NOMO-1 (cell line): ENCODE data around the gene KRABD2.
"Not testable (repeated sequence)": the region's sequence is repeated elsewhere in the genome, so short reads cannot be mapped to it uniquely, and the experiment has no call there.

ENCODE experiments used
- DNase-seq, 2 experiments: peaks; one replicate each; lab custom pipeline; 2025; ENCODE audit not compliant: unreplicated experiment in 2 of 2; lab: John Stamatoyannopoulos, UW

The KRABD2 gene

DNA sequence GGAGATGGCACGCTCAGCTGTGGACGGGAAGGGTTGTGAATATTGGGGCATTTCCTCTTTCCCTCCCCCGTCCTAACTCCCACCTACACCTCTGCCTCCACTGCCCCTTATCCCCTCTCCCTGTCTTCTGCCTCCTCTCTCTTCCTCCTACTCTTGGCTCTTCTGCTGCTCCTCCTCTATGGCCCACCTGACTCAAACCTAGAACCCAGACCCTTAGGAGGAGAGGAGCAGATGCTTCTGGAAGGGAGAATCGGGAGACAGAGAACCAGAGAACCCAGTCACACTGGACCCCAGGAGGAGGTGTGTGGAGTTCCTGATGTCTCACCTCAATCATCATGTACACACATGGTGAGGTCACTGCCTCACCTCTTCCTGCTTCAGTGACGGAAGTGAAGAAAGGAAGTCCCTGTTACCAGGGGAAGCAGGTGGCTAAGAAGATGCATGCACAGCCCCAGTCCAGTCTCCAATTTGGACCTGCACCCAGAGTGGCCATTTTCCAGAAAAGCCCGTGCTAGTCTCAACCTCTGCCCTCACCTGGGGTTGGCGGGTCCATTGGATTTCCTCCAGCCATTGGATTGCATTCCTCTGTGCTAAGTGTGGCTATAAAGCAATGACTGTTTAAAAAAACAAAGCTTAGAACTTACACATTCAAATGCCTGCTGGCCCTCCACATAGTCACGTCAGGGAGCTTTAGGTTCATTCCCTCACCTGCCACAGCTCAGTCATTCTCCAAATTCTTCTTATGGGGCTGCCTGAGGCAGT lies 17.1 kb upstream of the KRABD2 start:
- no peak for DNase-seq

DNA sequence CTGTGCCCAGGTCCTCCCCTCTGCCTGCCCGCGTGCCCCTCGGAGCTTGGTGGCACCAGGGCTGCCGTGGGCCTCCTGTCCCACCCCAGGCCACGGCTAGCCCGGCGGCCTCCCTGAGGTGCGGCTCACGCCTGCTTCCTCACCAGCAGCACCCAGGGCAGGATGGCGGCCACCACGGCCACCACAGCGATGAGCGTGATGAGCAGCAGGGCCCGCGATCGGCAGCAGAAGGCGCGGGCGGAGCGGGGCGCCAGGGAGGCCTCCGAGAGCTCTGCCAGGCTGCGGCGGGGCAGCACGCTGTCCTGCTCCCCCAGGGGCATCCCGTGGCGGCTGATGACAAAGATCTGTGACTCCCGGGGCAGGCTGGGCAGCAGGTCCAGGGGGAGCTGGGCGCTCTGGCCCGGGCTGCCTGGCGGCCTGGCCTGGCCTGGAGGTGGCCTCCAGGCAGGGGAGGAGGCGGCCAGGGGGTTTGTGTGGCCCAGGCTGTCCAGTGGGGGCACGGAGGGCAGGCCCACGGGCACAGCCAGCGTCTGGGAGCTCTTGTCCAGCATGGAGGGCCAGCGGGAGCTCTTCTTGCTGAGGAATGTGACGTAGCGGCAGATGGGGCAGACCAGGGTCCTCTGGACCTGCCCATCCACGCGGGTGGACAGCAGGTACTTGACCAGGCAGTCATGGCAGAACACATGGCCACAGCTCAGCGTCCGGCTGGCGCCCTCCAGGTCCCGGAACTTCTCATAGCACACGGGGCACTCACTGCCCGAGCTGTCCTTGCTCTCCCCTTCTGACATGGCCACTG lies 16.4 kb upstream of the KRABD2 start:
- DNase-seq: no peak

DNA sequence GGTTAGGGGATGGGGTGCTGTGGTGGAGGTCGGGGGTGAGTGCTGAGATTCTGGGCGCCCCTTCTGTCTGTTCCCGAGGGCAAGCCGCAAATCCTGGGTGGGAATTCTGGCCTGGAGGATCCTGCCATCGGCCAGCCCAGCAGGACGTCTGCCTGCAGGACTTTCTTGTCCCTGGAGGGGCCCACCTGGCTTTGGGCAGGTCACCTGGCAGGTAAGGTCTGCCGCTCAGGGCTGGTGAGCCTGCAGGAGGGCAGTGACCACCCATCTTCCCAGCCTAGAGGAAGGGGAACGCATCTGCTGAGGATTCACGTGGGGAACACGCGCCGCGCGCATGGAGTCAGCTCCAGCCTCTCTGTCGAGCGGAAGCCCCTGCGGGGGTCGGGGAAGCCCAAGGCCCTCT lies 15.8 kb upstream of the KRABD2 start:
- DNase-seq: no peak

DNA sequence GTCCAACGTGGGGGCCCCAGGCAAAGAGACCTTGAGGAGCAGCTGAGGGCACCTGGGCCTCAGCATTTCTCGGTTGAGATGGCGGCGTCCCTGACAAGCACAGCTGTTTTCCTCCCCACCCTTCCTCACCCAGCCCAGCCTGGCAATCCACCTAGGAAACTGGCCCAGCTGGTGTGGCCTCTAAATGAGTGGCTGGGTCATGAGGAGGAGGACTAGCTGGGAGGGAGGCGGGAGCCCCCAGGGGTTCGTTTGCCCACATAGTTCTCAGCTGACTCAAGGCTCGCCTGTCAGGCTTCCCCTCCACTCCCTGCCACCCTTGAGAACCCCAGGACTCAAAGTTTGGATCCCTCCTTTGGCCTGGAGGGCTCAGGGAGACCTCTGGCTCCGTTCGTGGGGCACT lies 15.2 kb upstream of the KRABD2 start:
- no peak for DNase-seq

DNA sequence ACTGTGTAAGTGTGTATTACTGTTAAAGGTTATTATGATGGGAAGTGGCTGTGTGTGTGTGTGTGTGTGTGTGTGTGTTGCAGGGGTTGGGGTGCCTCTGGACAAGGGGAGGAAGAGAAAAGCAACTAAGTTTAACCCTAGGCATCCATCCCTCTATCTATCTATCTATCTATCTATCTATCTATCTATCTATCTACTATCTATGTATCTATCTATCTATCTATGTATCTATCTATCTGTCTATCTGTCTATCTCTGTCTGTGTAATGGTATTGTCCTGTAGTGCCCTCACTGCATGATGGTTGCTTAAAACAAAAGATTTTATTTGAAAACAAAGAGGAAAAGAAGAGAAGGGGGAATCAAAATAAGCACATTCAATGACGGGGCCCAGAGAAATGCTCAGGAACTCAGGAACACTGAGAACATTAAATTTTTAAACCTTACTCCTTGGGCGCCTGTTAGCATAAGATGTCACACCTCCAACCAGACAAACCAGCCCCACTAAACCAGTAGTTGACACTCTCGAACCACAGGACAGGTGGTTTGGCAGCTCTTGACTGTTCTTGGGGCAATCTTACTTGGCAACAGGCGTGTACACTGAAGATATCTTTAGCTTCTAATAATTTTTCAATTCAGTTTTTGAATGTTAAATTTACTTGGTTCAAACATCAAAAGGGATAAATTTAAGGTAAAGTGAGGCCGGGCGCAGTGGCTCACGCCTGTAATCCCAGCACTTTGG lies 11.6 kb upstream of the KRABD2 start:
- DNase-seq: no peak

DNA sequence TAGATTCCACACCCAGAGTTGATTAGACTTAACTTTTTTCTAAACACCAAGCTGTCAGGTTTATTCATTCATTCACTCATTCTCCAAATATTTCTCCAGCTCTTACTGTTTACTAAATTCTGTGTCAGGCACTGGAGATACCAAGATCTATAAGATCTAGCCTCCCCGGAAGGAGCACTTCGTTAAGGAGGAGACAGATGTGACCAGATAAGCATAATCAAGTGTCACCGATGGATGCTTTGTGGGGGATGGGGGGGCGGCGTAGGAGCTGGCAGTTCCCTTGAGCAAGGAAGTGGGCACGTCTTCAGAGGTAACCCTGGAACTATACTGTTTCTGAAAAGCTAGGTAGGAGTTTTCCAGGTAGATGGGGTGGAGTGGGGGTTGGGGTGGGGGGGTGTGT lies 10.3 kb upstream of the KRABD2 start:
- DNase-seq: no peak

DNA sequence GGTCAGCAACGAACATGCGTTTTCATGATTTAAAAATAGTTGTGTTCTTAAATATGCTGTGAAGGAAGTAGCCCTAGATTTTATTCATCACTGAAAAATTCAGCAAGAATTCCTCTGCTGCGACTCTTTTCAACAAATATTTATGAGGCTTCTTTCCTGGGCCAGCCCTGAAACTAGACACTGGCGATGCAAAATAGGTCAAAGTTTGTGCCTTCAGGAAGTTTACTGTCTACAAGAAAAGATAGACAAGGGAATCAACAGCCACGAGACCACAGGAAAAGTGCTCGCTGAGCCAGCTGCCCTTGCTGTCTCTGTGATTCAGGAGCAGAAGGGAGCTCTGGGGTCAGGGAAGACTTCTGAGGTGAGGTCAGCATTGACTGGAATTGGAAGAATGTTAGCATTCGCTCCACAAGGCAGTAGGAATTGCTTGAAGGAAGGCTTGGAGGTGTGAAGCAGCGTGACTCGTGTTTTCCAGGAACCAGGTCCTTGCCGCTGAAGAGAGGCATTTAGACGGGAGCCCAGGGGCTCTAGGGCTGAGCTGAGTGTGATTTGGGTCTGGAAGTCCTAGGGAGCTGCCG lies 8.4 kb upstream of the KRABD2 start:
- DNase-seq: no peak

DNA sequence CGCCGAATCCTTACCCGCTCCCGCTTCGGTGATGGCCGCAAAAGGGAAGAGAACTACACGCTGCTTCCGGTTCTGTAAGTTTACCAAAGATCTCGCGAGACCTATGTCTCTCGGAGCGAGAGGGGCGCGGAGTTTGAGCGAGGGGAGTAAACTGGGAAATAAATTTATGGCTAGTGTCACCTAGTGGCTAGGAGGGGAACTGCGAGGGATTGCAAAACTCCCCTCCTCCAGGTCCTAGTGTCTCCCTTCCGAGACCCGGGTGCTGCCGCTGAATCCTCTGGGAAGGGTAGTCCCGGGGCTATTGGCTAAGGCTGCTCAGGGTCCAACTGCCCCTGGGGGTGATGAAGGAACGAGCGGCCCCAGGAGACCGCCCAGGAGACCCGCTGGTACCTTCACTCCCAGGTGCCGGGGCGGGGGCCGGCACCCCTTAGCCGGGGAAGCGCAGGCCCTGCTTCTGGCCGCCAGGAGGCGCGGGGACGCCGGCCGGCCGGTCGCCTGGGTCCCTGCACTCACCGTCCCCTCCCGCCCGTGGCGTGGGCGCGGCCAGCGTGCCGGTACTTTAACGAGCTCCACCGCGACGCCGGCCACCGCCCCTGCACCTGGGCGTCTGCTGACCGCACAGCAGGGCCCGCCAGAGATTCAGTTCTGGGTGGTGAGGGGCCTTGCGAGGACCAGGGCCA lies 6.8 kb upstream of the KRABD2 start, which contains the start of gene RPL26:
Gene RPL26 (minus strand): TSS at position 51 of the 680 bp plus-strand sequence. CDS start 883 bp downstream, outside the sequence.
- DNase-seq: peak; percentile 93 to 98

DNA sequence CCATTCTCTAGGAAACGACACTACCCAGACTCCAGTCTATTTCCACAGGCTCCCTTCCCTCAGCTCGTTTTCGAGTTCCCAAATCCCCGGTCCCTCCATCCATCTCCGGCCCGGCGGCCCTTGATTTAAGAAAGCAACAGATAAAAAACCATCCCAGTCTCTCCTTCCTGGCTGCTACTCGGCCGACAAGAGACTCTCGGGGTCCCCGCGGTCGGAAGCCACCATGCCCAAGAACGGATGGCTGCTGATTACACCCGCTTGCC lies 6.3 kb upstream of the KRABD2 start:
- DNase-seq: no peak

DNA sequence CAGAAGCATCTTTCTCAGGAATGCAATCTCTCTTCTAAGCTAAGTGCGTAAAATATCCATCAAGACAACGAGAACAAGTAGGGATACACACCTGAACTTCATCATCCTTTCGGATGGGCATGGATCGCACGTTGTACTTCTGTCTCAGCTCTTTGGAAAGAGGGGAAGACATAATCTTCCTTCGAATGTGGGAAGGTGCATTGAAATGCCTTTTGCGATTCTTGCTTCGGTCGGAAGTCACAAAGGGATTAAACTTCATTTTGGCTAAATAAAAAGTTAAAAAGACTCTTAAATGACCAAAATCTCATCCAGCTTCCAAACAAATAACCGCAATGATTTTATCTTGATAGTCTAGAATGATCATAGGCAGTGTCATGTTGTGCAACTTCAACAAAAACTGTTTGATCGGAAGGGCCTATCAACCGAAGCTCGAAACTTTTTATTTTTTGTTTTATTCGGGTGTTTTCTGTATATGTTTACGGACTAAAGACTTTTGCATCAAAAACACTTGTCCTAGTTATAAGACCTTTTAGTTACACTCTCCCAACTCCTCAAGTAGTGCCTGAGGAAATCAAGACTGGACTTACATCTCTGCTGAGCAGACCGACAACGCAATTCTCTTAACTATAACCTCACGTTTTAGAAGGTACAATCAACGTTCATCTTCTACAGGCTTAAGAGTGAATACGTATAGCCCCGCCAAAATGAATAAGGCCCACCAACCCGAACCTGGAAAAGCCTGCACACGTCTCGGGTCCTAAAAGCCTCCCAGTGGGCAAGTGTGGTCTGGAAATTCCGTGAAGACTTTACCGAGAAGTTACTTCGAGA lies 5.8 kb upstream of the KRABD2 start:
- no peak for DNase-seq

DNA sequence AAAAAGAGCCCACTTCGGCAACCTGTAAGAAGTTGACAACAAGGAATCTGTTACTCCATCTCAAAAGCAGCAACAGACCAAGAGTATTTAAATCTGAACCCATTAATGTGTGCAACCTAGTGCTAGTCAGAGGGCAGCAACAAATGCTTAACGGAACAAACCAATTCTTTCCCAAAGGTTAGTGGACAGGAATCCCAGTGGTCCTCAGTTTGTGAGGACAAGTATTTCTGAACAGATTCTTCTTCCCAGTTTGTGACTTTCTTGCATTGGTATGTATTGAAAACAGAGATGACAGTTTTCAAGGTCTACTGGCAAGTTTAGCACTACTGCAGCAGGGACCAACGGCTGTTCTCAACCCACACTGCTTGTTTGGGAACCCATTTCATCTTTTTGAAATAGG lies 3.5 kb upstream of the KRABD2 start:
- DNase-seq: no peak

DNA sequence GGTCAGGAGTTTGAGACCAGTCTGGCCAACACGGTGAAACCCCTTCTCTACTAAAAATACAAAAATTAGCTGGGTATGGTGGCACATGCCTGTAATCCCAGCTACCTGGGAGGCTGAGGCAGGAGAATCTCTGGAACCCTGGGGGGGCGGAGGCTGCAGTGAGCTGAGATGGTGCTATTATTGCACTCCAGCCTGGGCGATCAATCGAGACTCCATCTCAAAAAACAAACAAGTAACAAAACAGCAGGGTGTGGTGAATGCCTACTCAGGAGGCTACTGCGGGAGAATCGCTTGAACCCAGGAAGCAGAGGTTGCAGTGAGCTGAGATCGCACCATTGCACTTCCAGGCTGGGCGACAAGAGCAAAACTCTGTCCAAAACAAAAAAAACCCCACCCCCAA lies 1.6 kb upstream of the KRABD2 start:
- DNase-seq: not testable (repeated sequence)

DNA sequence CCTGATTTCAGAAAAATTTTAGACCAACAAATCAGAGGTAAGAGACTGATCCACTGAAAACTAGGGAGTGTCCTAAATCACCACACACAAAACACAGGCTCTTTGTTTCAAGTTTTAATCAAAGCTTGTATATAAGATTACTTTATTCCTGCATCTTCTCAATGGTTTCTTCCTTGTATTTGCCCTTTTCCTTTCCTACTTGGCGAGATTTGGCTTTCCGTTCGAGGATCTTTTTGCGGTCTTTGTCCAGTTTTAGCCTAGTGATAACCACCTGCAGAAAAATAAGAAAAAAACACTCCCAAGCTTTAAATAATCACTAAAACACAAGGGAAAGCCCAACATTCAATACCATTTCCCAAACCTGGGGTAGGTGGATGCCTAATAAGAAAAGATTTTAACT lies 918 bp upstream of the KRABD2 start:
- no peak for DNase-seq

DNA sequence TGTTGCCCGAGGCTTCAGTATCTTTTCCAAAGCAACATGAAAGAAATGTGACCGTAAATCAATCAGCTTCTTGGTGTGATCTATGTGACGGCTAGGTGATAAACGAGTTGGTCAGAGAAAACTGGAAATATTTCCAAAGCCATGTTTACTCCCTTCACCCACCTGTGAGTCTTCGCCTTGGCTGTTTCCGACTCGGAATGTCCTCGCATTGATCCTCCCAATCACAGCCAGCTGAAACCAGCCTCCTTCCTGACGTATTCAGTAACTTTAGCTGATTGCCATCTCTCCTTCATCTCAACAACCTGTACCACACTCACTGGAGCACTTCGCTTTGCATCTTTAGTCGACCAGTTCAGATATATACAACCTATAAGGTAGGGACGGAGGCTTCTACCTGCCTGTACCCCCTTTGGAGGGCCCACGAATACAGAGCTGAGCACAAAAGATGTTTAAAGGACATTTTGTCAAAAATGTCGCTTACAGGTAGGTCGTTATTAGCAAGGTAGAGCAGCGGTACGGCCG lies 705 bp downstream of the KRABD2 start:
- no peak for DNase-seq

DNA sequence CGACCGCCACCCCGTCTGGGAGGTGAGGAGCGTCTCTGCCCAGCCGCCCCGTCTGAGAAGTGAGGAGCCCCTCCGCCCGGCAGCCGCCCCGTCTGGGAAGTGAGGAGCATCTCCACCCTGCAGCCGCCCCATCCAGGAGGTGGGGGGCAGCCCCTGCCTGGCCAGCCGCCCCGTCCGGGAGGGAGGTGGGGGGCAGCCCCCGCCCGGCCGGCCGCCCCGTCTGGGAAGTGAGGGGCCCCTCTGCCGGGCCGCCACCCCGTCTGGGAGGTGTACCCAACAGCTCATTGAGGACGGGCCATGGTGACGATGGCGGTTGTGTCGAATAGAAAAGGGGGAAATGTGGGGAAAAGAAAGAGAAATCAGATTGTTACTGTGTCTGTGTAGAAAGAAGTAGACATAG lies 2.6 kb downstream of the KRABD2 start:
- not testable (repeated sequence) for DNase-seq

DNA sequence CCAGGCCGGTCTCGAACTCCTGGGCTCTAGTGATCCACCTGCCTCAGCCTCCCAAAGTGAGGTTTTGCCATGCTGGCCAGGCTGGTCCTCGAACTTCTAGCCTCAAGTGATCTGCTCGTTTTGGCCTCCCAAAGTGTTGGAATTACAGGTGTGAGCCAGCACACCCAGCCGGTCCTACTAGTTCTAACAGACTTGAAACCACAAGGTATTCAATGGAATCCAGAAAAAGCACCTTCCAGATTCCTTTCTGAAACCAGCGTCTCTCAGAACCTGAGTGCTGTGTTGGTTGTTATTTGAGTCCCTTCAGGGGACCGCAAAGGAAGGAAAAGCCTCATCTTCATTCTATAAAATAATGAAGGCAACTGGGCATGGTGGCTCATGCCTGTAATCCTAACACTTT lies 4.1 kb downstream of the KRABD2 start:
- no peak for DNase-seq

DNA sequence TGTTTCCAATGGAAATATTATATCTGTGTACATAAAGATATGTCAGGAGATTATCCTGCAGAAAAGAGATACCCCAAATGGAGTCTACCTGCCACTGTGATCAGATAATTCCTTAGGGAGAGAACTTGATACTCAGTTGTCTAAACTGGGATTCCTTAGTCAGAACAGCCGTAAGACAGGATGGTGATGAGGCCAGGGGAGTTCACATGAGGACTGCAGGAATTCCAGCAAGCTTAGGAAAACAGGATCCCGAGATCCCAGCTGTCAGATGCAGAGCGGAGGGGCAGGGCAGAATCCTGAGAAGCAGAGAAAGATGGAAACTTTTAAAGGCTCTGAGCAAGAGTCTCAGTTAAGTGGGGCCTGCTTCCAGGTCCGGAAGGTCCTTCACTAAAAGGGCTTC lies 4.7 kb downstream of the KRABD2 start:
- DNase-seq: no peak

DNA sequence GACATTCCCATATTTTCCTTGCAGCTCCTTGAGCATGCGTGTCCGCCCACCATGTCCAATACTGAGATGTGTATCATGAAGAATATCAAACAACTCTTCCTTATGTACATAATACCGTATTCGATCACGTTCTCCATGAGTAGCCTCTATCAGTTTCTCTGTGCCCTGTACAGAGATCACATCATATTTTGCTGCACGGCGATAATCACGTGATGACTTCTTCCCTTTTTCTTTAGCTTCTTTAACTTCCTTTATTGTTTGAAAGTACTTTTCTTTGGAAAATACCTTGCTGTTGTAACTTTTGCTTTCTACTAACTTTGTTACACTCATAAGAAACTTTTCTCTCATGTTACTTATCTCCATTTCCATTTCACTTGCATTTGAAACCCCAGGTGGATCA lies 6.6 kb downstream of the KRABD2 start:
- DNase-seq: peak in 1 of 2 experiments; percentile 47

DNA sequence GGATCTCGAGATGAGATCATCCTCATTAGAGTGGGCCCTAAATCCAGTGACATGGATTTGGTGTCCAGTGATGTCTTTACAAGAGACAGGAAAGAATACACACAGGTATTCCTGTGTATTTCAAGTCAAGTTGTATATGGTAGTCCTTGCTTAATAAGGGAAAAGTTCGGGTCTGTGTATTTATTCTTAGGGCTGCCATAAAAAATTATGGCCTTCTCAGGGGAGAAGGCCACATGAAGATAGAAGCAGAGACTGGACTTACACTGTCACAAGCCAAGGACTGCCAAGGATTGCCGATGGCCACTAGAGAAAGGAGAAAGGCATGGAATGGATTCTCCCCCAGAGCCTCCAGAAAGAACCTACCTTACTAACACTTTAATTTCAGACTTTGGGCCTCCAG lies 8.3 kb downstream of the KRABD2 start:
- no peak for DNase-seq

DNA sequence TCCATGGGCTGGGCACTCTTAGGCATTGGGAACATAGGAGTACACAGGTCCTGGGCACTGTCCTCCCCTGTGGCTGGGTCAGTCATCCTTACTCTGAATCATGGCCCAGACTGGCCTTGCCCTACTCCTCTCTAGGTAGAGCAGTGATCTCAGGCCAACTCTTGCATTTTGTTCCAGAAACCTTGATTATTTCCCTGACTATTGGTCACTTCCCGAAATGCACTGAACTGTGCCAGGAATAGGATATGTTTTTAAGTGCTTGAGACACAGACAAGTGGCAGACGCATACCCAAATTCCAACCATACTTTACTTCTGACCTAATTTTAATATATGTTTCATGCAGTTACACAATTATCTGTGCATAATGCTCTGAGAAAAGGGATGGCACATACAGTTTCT lies 10.3 kb downstream of the KRABD2 start:
- DNase-seq: no peak
